ENCODE results near the gene IFNGR1.

DNA sequence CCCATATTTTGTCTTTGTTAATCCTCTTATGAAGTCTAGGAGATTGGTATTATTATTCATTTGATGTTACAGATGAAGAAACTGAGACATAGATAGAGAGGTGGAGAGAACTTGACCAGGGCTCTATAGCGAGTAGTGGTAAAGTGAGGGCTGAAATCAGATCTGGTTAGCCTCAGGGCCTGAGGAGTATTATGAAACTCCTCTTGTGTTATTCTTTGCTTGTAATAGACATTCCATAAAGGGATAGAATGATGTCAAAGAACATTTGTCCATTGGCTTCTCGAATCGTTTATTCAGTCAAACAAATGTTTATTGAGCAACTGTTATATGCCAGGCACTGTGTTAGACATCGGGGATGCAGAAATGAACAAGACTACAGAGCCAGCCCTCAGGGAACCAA lies 45.7 kb downstream of the IFNGR1 start, which contains the start of gene IL22RA2:
- TF ChIP-seq, protein P1, sequence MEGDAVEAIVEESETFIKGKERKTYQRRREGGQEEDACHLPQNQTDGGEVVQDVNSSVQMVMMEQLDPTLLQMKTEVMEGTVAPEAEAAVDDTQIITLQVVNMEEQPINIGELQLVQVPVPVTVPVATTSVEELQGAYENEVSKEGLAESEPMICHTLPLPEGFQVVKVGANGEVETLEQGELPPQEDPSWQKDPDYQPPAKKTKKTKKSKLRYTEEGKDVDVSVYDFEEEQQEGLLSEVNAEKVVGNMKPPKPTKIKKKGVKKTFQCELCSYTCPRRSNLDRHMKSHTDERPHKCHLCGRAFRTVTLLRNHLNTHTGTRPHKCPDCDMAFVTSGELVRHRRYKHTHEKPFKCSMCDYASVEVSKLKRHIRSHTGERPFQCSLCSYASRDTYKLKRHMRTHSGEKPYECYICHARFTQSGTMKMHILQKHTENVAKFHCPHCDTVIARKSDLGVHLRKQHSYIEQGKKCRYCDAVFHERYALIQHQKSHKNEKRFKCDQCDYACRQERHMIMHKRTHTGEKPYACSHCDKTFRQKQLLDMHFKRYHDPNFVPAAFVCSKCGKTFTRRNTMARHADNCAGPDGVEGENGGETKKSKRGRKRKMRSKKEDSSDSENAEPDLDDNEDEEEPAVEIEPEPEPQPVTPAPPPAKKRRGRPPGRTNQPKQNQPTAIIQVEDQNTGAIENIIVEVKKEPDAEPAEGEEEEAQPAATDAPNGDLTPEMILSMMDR (IDR thresholded peaks at IDR 0.05), result no peak
- TF ChIP-seq POLR2A (IDR thresholded peaks at IDR 0.05) (no peak), POLR2AphosphoS5 (IDR thresholded peaks at IDR 0.05) (no peak), EP300 (IDR thresholded peaks at IDR 0.05) (no peak)
